ENCODE measurements around the gene CNTN6. TPM values are rescaled to one million over a fixed set of nuclear protein-coding genes. Genes with fewer than 3 reads are reported as not detected.
"Not testable (repeated sequence)": the region's sequence is repeated elsewhere in the genome, so short reads cannot be mapped to it uniquely, and the experiment has no call there.

The CNTN6 gene
- polyA plus RNA-seq, 4 donors, result 2.2 to 6.6 (median 2.6) TPM

GRCh38 chr3:1272546-1273265 lies 179.9 kb downstream of the CNTN6 start:
- no peak for DNase-seq (ENCODE audit: low read depth in 4 of 4, low spot score in 3 of 4)

- DNase-seq (ENCODE audit: low read depth in 4 of 4, low spot score in 3 of 4), result no peak
Observed at GRCh38 chr3:1275495-1275894, 182.7 kb downstream of the CNTN6 start.

- no peak for DNase-seq (ENCODE audit: low read depth in 4 of 4, low spot score in 3 of 4)
Observed at GRCh38 chr3:1287815-1288214, 195.0 kb downstream of the CNTN6 start.

GRCh38 chr3:1288805-1289494 lies 196.1 kb downstream of the CNTN6 start:
- no peak for DNase-seq (ENCODE audit: low read depth in 4 of 4, low spot score in 3 of 4)

GRCh38 chr3:1292571-1293071 lies 199.8 kb downstream of the CNTN6 start:
- DNase-seq (ENCODE audit: low read depth in 4 of 4, low spot score in 3 of 4), result no peak

- DNase-seq (ENCODE audit: low read depth in 4 of 4, low spot score in 3 of 4), result no peak
Observed at GRCh38 chr3:1294586-1294985, 201.8 kb downstream of the CNTN6 start.

- no peak for DNase-seq (ENCODE audit: low read depth in 4 of 4, low spot score in 3 of 4)
Observed at GRCh38 chr3:1318296-1319005, 225.6 kb downstream of the CNTN6 start.

- DNase-seq (ENCODE audit: low read depth in 4 of 4, low spot score in 3 of 4), result no peak
Observed at GRCh38 chr3:1326546-1326945, 233.7 kb downstream of the CNTN6 start.

GRCh38 chr3:1330107-1330506 lies 237.3 kb downstream of the CNTN6 start:
- DNase-seq (ENCODE audit: low read depth in 4 of 4, low spot score in 3 of 4), result no peak

GRCh38 chr3:1346386-1346785 lies 253.6 kb downstream of the CNTN6 start:
- DNase-seq (ENCODE audit: low read depth in 4 of 4, low spot score in 3 of 4), result no peak

- DNase-seq (ENCODE audit: low read depth in 4 of 4, low spot score in 3 of 4), result no peak
Observed at GRCh38 chr3:1348547-1348946, 255.7 kb downstream of the CNTN6 start.

- no peak for DNase-seq (ENCODE audit: low read depth in 4 of 4, low spot score in 3 of 4)
Observed at GRCh38 chr3:1350885-1351284, 258.1 kb downstream of the CNTN6 start.

GRCh38 chr3:1355691-1356090 lies 262.9 kb downstream of the CNTN6 start:
- no peak for DNase-seq (ENCODE audit: low read depth in 4 of 4, low spot score in 3 of 4)

- DNase-seq (ENCODE audit: low read depth in 4 of 4, low spot score in 3 of 4), result no peak
Observed at GRCh38 chr3:1356101-1356500, 263.3 kb downstream of the CNTN6 start.

- DNase-seq (ENCODE audit: low read depth in 4 of 4, low spot score in 3 of 4), result no peak
Observed at GRCh38 chr3:1365528-1365927, 272.7 kb downstream of the CNTN6 start.

- DNase-seq (ENCODE audit: low read depth in 4 of 4, low spot score in 3 of 4), result no peak
Observed at GRCh38 chr3:1374471-1374870, 281.6 kb downstream of the CNTN6 start.

- no peak for DNase-seq (ENCODE audit: low read depth in 4 of 4, low spot score in 3 of 4)
Observed at GRCh38 chr3:1375145-1375544, 282.3 kb downstream of the CNTN6 start.

- DNase-seq (ENCODE audit: low read depth in 4 of 4, low spot score in 3 of 4), result no peak
Observed at GRCh38 chr3:1380926-1381646, 288.3 kb downstream of the CNTN6 start.

GRCh38 chr3:1381647-1382036 lies 288.8 kb downstream of the CNTN6 start:
- DNase-seq (ENCODE audit: low read depth in 4 of 4, low spot score in 3 of 4), result no peak

GRCh38 chr3:1387396-1387905 lies 294.6 kb downstream of the CNTN6 start:
- not testable (repeated sequence) for DNase-seq (ENCODE audit: low read depth in 4 of 4, low spot score in 3 of 4)

- DNase-seq (ENCODE audit: low read depth in 4 of 4, low spot score in 3 of 4), result no peak
Observed at GRCh38 chr3:1394188-1394587, 301.4 kb downstream of the CNTN6 start.
